ENCODE data around the gene RNF39. TPM values are rescaled to one million over a fixed set of nuclear protein-coding genes. Genes with fewer than 3 reads are reported as not detected.

Gene RNF39
- total RNA-seq, 4 donors from 2014 or later = not detected

DNA sequence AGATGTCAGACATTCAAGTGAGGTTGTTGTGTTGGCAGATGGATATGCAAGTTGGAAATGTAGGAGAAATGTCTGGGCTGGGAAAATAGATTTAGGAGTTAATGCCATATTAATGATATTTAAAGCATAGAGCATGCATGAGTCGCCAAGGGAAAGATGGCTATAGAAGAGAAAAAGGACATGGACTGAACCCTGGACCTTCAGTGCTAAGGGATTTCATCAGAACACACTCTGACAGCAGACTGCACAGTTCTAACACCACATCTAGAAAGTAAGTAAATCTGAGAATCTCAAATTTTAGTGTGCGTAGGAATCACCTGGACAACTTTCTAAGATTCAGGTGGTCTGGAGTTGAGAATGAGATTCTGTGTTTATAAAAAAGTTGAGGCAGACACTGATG lies 31.8 kb downstream of the RNF39 start:
- Histone ChIP-seq H3K36me3 (no peaks in the 10 kb centered on the region), H3K4me3 (replicated peaks in 1 of 3) (no peak overlapping the region), H3K27ac (no peak overlapping the region), H3K4me1 (no peaks in the 10 kb centered on the region), H3K27me3 (no peaks in the 10 kb centered on the region), H3K9me3 (no peaks in the 10 kb centered on the region)
- intact Hi-C loops (cut with DNase I) = no loop called here
- TF ChIP-seq, protein P1, sequence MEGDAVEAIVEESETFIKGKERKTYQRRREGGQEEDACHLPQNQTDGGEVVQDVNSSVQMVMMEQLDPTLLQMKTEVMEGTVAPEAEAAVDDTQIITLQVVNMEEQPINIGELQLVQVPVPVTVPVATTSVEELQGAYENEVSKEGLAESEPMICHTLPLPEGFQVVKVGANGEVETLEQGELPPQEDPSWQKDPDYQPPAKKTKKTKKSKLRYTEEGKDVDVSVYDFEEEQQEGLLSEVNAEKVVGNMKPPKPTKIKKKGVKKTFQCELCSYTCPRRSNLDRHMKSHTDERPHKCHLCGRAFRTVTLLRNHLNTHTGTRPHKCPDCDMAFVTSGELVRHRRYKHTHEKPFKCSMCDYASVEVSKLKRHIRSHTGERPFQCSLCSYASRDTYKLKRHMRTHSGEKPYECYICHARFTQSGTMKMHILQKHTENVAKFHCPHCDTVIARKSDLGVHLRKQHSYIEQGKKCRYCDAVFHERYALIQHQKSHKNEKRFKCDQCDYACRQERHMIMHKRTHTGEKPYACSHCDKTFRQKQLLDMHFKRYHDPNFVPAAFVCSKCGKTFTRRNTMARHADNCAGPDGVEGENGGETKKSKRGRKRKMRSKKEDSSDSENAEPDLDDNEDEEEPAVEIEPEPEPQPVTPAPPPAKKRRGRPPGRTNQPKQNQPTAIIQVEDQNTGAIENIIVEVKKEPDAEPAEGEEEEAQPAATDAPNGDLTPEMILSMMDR (IDR thresholded peaks at IDR 0.05) = no peak
- no peak for TF ChIP-seq POLR2A (IDR thresholded peaks at IDR 0.05)
- WGBS, 2 donors = 92 to 96% methylated on average over 2 of the region's 2 CpGs
- DNase-seq = no peak

DNA sequence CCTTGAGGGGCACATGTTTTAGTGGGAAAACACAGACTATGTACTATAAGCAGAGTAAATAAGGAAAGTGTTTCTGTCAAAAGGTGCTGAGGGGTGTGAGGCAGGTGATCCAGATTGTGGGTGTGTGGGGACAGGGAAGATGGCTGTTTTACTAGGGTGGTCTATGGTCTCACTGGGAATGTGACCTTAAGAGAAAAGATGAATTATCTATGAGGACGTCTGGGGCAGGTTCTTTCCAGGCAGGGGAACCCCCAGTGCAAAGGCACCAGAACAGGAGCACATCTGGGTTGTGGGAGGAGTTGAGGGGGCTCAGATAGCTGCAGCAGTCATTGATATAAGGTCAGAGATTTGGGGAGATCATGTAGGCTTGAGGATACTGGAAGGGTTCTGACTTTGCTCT lies 32.7 kb downstream of the RNF39 start:
- Histone ChIP-seq H3K36me3 (no peaks in the 10 kb centered on the region), H3K4me3 (replicated peaks in 1 of 3) (no peak overlapping the region), H3K9me3 (no peaks in the 10 kb centered on the region), H3K27ac (no peak overlapping the region), H3K27me3 (no peaks in the 10 kb centered on the region), H3K4me1 (no peaks in the 10 kb centered on the region)
- WGBS, 2 donors = 52 to 54% methylated on average over 1 of the region's 1 CpG
- no peak for DNase-seq
- intact Hi-C loops (cut with DNase I) = no loop called here
- no peak for TF ChIP-seq POLR2A (IDR thresholded peaks at IDR 0.05)
- TF ChIP-seq, protein P1 (IDR thresholded peaks at IDR 0.05) = no peak

DNA sequence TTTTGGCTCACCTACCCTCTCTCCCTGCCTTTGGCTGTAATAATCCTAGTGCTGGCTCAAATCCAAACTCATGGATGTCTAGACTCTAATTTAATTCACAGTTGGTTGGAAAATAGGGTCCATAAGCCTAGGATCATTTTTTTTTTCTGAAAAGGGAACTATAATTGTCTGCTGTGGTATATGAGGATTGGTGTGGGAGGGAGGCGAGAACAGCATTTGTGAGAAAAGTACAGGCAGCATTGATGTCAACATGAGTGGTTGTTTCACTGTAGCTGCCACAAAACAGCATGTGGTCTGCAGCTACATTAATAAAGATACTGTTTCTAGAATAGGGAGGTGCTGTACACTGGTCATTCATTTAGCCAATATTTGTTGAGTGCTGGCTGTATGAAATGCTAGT lies 33.1 kb downstream of the RNF39 start:
- no peak overlapping the region for H3K4me3 ChIP-seq (replicated peaks in 1 of 3)
- TF ChIP-seq POLR2A (IDR thresholded peaks at IDR 0.05) = no peak
- TF ChIP-seq, protein P1 (IDR thresholded peaks at IDR 0.05) = no peak
- H3K27ac ChIP-seq = no peak overlapping the region
- no peak for DNase-seq
- H3K36me3 ChIP-seq = no peaks in the 10 kb centered on the region
- intact Hi-C loops (cut with DNase I) = no loop called here
- H3K27me3 ChIP-seq = no peaks in the 10 kb centered on the region
- WGBS, 2 donors = 90 to 100% methylated on average over 1 of the region's 1 CpG
- H3K4me1 ChIP-seq = no peaks in the 10 kb centered on the region
- H3K9me3 ChIP-seq = no peaks in the 10 kb centered on the region

DNA sequence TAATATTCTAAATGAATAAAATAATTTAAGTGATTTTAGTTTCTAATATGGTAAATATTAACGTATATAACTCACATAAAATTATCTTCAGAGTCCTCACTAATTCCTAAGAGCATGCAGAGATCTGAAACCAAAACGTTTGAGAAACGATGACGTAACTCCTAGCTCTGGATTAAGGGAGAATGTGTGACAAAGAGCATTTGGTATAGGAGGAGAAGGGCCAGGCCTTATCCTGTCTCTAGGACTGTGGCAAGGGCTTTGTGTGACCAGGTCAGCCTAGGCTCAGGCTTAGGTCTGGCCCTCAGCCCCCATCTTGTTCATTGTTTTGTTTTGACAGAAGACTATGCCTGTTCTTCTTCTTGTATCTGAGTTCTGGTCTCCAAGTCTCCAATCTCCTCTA lies 33.7 kb downstream of the RNF39 start:
- intact Hi-C loops (cut with DNase I) = no loop called here
- no peaks in the 10 kb centered on the region for H3K9me3 ChIP-seq

DNA sequence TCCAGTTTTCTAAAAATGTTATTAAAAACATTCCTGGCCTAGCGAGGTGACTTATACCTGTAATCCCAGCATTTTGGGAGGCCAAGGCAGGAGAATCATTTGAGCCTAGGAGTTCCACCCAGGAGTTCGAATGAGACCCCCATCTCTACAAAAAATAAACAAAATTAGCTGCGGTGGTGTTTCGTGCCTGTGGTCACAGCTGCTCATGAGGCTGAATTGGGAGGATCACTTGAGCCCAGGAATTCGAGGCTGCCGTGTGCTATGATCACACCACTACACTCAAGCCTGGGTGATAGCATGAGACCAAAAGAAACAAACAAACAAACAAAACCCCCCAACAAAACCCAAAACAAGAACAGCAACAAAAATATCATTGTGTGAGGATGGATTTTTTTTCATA lies 34.3 kb downstream of the RNF39 start:
- Histone ChIP-seq H3K9me3 (no peaks in the 10 kb centered on the region), H3K27me3 (no peaks in the 10 kb centered on the region), H3K4me3 (replicated peaks in 1 of 3) (no peak overlapping the region), H3K27ac (no peak overlapping the region), H3K4me1 (no peaks in the 10 kb centered on the region), H3K36me3 (no peaks in the 10 kb centered on the region)
- 79 to 91% methylated on average over 6 of the region's 6 CpGs for WGBS, 2 donors
- intact Hi-C loops (cut with DNase I) = no loop called here
- TF ChIP-seq, protein P1 (IDR thresholded peaks at IDR 0.05) = no peak
- no peak for TF ChIP-seq POLR2A (IDR thresholded peaks at IDR 0.05)
- DNase-seq = no peak

More for the DNA sequence above, 33.7 kb downstream of the RNF39 start:
- Histone ChIP-seq H3K27ac (no peak overlapping the region), H3K27me3 (no peaks in the 10 kb centered on the region), H3K4me3 (replicated peaks in 1 of 3) (no peak overlapping the region), H3K36me3 (no peaks in the 10 kb centered on the region), H3K4me1 (no peaks in the 10 kb centered on the region)
- WGBS, 2 donors = 76 to 78% methylated on average over 4 of the region's 4 CpGs
- no peak for DNase-seq
- TF ChIP-seq, protein P1 (IDR thresholded peaks at IDR 0.05) = no peak
- no peak for TF ChIP-seq POLR2A (IDR thresholded peaks at IDR 0.05)

All from thyroid gland (tissue), 4 donors.